NCI-H82 treated with DMSO at 0.1 percent for 48 hours (cell line): Measurements from ENCODE around the gene MBD6.
A peak's percentile ranks its signal among the peaks of the same experiment; 100 is the strongest.
"Not testable (repeated sequence)": the region's sequence is repeated elsewhere in the genome, so short reads cannot be mapped to it uniquely, and the experiment has no call there.

Experiments used
- DNase-seq: peaks from one replicate; lab custom pipeline; 2025; ENCODE audit not compliant: unreplicated experiment; lab: John Stamatoyannopoulos, UW

MBD6 gene

DNA sequence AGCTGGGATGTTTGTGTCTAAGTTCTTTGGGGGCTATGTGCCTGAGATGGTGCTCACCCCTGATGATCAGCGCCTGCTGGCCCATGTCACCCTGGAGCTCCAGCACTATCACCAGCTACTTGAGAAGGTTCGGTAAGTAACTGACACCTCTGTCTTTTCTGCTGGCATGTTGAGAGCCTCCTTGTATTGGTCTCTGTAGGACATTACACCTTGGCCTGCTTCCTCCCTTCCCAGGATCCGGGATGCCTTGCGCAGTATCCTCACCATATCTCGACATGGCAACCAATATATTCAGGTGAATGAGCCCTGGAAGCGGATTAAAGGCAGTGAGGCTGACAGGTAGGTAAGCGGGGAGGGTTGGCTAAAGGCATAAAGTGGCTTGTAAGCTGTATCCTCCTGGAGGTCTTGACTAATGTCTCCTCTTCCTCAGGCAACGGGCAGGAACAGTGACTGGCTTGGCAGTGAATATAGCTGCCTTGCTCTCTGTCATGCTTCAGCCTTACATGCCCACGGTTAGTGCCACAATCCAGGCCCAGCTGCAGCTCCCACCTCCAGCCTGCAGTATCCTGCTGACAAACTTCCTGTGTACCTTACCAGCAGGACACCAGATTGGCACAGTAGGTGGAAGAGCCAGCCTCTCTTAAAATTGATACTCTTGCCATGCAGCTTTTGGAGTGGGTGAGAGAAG lies 7.8 kb upstream of the MBD6 start:
- no peak for DNase-seq

- no peak for DNase-seq
Observed at GRCh38 chr12:57515408-57515933, 7.2 kb upstream of the MBD6 start.

GRCh38 chr12:57515934-57516541 lies 6.6 kb upstream of the MBD6 start:
- DNase-seq: no peak

- DNase-seq: no peak
Observed at GRCh38 chr12:57516617-57517153, 5.9 kb upstream of the MBD6 start.

GRCh38 chr12:57517187-57517586 lies 5.4 kb upstream of the MBD6 start:
- DNase-seq: no peak

GRCh38 chr12:57517718-57518117 lies 4.9 kb upstream of the MBD6 start:
- not testable (repeated sequence) for DNase-seq

- DNase-seq: no peak
Observed at GRCh38 chr12:57518176-57518919, 4.3 kb upstream of the MBD6 start.

DNA sequence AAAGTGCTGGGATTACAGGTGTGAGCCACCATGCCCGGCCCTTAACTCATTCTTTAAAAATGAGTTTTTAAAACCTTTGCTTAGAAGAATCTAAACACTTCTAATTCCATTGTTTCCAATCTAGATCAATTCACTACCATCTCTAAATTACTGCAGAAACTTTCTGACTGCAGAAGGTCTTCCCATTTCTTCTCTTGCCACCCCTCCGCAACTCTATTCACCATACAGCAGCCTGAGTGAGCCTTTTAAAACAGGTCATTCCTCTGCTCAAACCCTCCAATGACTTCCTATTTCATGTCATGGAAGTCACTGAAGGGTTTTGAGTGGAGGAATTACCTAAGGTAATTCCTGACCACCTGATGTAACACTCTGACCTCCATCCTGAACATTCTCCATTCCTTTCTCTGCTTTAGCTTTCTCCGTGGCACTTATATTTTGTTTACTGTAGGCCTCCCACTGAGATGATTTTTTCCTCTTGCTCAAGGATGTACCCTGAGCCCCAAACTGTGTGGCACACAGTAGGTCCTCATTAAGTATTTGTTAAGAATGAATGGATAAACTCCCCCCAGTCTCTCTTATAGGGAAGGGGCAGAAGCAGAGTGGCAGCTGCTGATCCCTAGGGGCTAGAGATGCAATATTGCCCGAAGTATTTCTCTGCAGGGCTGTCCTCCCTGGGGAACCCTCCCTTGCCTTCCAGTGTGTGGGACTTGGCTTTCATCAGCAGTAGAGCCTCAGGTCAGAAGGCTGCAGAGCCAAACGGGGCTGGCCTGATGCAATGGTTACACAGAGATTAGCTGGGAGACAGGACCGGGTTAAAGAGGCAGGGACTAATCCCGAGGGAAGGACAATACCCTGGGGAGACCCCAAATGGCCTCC lies 3.5 kb upstream of the MBD6 start:
- peak; percentile 48 for DNase-seq

GRCh38 chr12:57519796-57520052 lies 2.9 kb upstream of the MBD6 start:
- no peak for DNase-seq

DNA sequence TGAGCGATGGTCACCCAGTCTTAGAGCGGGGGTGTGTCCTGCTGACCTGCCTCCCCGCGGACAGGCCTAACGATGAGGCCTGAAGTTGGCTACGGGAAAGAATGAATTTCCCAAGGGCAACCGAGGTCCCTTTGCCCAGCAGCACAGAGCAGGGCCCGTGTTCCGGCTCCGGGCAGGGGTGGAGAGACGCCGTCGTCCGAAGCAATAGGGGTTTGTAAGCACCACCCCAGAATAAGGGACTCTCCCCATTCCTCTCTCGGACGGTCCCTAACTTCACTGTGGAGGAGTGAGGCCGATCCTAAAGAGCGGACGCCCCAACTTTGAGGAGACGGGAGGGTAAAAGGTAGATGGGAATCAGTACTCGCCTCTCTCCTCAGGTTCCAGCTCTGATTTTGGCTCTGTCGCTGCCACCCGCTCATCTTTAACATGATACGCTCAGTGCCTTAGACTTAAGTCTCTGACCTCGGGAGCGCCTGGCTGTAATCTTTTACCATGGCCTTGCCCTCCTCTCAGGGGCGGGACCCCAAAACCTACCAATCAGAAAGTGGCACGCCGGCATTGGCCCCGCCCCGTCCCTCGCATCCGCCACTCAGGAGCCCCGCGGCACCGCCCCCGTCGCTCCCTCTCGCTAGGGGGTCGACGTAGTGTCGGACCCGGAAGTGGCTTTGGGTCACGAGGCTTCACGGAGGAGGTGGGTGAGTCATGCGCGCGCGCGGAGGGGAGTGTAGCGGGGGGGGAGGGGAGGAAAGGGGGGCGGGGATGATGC lies 2.4 kb upstream of the MBD6 start, which contains the start of gene DDIT3:
DDIT3 (minus strand) TSS at position 462 of the 766 bp plus-strand sequence. CDS start 3,108 bp downstream, outside the sequence.
- DNase-seq: peak; percentile 98

- DNase-seq: peak; percentile 14
Observed at GRCh38 chr12:57521525-57522010, 1.1 kb upstream of the MBD6 start.

DNA sequence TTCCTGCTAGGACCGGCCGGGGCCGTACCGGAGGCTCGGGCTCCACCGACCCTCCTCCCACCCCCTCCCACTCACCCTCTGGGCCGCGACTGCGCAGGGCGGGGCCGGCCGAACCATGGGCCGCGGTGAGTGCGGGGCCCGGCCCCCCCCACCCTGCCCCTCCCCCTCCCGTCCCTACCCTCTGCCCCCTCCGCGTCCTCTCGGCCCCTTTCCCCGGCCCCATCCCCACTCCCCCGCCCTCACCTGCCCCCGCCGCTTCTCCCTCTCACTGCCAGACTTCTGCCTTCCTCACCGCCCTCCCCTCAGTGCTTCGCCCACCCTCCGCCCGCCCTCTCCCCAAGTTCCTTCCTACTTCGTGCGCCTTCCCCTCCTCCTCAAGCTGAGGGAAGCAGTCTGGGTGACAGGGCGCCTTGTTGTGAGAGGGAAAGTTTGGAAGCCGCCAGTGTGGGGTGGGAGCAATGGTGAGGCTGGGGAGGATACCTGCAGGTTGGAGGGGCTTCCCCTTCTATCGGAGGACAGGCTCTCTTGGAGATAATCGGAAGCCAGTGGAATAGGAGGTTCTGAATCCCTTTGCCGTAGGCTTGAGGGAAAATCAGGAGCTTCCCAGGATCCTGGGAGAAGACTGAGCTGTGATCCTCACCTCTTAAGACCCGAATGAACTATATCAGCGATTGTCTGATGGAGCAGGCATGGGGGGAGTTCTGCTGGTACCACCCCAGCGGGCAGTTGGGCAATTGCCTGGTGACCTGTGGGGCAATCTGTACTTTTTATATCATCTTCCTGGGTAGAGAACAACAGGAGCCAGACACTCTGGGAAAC lies 472 bp downstream of the MBD6 start:
- peak; percentile 38 for DNase-seq

- DNase-seq: no peak
Observed at GRCh38 chr12:57523706-57524614, 1.3 kb downstream of the MBD6 start.

DNA sequence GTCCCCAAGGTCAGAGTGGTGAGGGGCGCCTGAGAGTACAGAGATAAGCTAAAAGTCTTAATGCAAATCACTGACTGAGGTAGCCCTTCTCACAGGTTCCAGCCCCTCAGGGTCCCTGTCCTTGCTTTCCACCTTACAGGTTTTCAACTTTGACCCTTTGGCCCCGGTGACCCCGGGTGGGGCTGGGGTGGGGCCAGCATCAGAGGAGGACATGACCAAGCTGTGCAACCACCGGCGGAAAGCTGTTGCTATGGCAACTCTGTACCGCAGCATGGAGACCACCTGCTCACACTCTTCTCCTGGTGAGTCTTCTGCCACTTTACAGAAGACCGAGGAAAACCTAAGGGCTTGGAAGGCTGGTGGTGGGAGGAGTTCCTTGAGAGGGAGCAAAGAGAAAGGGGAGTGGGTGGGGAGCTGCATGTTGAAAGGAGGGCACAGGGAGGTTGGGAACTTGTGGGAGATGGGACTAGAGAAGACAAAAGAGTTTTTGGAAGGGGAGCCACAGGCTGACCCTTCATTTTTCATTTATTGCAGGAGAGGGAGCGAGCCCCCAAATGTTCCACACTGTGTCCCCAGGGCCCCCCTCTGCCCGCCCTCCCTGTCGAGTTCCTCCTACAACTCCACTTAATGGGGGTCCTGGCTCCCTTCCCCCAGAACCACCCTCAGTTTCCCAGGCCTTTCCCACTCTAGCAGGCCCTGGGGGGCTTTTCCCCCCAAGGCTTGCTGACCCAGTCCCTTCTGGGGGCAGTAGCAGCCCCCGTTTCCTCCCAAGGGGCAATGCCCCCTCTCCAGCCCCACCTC lies 2.4 kb downstream of the MBD6 start:
- no peak for DNase-seq

DNA sequence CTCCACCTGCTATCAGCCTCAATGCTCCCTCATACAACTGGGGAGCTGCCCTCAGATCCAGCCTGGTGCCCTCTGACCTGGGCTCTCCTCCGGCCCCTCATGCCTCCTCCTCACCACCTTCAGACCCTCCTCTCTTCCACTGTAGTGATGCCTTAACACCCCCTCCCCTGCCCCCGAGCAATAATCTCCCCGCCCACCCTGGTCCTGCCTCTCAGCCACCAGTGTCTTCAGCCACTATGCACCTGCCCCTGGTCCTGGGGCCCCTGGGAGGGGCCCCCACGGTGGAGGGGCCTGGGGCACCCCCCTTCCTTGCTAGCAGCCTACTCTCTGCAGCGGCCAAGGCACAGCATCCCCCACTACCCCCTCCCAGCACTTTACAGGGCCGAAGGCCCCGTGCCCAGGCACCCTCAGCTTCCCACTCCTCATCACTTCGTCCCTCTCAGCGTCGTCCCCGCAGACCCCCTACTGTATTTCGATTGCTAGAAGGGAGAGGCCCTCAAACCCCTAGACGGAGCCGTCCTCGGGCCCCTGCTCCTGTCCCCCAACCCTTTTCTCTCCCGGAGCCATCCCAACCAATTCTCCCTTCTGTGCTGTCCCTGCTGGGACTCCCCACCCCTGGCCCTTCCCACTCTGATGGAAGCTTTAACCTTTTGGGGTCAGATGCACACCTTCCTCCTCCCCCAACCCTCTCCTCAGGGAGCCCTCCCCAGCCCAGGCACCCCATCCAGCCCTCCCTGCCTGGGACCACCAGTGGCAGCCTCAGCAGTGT lies 3.2 kb downstream of the MBD6 start:
- DNase-seq: no peak

- no peak for DNase-seq
Observed at GRCh38 chr12:57526477-57527126, 4.0 kb downstream of the MBD6 start.
